ENCODE measurements around the gene SMIM8. TPM values are rescaled to one million over a fixed set of nuclear protein-coding genes. Genes with fewer than 3 reads are reported as not detected.

SMIM8 gene
- total and polyA plus RNA-seq, 4 donors = 2.3 to 6.1 (median 5.2) TPM

DNA sequence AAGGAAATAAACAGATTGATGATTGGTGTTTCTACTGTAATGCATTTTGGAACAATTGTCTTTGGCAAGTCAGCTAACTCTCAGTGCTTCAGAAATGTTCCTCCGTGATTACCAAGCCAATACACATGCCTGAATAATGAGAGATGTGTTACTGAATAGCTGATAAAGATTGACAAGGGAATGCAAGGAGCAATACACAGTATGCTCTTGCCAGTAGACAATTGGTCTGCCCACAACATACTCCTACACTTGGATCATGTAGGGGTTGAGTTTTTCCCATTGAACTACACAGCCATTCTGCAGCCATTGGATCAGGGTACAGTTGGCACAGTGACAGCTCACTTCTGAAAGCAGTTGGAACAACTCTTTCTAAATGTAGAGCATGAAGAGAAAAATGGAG lies 12.3 kb downstream of the SMIM8 start:
- TF ChIP-seq EGR1 (IDR thresholded peaks at IDR 0.05; ENCODE audit: low read depth in 2 of 2) = no peak
- no peak for TF ChIP-seq FOXA1 (IDR thresholded peaks at IDR 0.05)
- TF ChIP-seq GABPA (IDR thresholded peaks at IDR 0.05 in 1 of 2, conservative IDR thresholded peaks at IDR 0.05 in 1 of 2) = no peak
- TF ChIP-seq, protein P1, sequence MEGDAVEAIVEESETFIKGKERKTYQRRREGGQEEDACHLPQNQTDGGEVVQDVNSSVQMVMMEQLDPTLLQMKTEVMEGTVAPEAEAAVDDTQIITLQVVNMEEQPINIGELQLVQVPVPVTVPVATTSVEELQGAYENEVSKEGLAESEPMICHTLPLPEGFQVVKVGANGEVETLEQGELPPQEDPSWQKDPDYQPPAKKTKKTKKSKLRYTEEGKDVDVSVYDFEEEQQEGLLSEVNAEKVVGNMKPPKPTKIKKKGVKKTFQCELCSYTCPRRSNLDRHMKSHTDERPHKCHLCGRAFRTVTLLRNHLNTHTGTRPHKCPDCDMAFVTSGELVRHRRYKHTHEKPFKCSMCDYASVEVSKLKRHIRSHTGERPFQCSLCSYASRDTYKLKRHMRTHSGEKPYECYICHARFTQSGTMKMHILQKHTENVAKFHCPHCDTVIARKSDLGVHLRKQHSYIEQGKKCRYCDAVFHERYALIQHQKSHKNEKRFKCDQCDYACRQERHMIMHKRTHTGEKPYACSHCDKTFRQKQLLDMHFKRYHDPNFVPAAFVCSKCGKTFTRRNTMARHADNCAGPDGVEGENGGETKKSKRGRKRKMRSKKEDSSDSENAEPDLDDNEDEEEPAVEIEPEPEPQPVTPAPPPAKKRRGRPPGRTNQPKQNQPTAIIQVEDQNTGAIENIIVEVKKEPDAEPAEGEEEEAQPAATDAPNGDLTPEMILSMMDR (IDR thresholded peaks at IDR 0.05; ENCODE audit: low read depth, low read length, missing input control) = no peak
- no peak for TF ChIP-seq JUND (IDR thresholded peaks at IDR 0.05)
- TF ChIP-seq, protein P2, sequence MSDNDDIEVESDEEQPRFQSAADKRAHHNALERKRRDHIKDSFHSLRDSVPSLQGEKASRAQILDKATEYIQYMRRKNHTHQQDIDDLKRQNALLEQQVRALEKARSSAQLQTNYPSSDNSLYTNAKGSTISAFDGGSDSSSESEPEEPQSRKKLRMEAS (IDR thresholded peaks at IDR 0.05) = no peak
- no peak for TF ChIP-seq NR2F2 (IDR thresholded peaks at IDR 0.05)
- TF ChIP-seq, protein P3, sequence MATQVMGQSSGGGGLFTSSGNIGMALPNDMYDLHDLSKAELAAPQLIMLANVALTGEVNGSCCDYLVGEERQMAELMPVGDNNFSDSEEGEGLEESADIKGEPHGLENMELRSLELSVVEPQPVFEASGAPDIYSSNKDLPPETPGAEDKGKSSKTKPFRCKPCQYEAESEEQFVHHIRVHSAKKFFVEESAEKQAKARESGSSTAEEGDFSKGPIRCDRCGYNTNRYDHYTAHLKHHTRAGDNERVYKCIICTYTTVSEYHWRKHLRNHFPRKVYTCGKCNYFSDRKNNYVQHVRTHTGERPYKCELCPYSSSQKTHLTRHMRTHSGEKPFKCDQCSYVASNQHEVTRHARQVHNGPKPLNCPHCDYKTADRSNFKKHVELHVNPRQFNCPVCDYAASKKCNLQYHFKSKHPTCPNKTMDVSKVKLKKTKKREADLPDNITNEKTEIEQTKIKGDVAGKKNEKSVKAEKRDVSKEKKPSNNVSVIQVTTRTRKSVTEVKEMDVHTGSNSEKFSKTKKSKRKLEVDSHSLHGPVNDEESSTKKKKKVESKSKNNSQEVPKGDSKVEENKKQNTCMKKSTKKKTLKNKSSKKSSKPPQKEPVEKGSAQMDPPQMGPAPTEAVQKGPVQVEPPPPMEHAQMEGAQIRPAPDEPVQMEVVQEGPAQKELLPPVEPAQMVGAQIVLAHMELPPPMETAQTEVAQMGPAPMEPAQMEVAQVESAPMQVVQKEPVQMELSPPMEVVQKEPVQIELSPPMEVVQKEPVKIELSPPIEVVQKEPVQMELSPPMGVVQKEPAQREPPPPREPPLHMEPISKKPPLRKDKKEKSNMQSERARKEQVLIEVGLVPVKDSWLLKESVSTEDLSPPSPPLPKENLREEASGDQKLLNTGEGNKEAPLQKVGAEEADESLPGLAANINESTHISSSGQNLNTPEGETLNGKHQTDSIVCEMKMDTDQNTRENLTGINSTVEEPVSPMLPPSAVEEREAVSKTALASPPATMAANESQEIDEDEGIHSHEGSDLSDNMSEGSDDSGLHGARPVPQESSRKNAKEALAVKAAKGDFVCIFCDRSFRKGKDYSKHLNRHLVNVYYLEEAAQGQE (IDR thresholded peaks at IDR 0.05) = no peak
- TF ChIP-seq FOXA2 (IDR thresholded peaks at IDR 0.05) = no peak
- no peak for TF ChIP-seq HNF4A (conservative IDR thresholded peaks at IDR 0.05)
- TF ChIP-seq HNF4G (IDR thresholded peaks at IDR 0.05) = no peak
- TF ChIP-seq TAF1 (conservative IDR thresholded peaks at IDR 0.05) = no peak
- TF ChIP-seq YY1 (IDR thresholded peaks at IDR 0.05) = no peak
- Histone ChIP-seq H3K9ac (ENCODE audit: low read depth in 1 of 2, low read length in 2 of 2) (no peak overlapping the region), H3K4me1 (ENCODE audit: control insufficient read depth in 4 of 4, insufficient read depth in 4 of 4, low read length in 3 of 4) (no peaks in the 10 kb centered on the region), H3K9me3 (ENCODE audit: control insufficient read depth in 4 of 4, low read length in 3 of 4) (no peaks in the 10 kb centered on the region), H3K27me3 (ENCODE audit: control insufficient read depth in 4 of 4, insufficient read depth in 4 of 4, low read length in 3 of 4) (no peaks in the 10 kb centered on the region), H3K27ac (ENCODE audit: low read depth in 1 of 2, low read length in 2 of 2) (no peak overlapping the region), H3K36me3 (ENCODE audit: control insufficient read depth in 4 of 4, insufficient read depth in 3 of 4, low read depth in 1 of 4, low read length in 3 of 4) (peaks cover 0 to 2% (median 0%) of the 10 kb centered on the region in 4 donors), H3K4me3 (ENCODE audit: low read depth in 1 of 3, low read length in 3 of 3) (no peak overlapping the region)
- no peak for DNase-seq (ENCODE audit: low spot score)
- 91% methylated on average over 1 of the region's 1 CpG for WGBS

DNA sequence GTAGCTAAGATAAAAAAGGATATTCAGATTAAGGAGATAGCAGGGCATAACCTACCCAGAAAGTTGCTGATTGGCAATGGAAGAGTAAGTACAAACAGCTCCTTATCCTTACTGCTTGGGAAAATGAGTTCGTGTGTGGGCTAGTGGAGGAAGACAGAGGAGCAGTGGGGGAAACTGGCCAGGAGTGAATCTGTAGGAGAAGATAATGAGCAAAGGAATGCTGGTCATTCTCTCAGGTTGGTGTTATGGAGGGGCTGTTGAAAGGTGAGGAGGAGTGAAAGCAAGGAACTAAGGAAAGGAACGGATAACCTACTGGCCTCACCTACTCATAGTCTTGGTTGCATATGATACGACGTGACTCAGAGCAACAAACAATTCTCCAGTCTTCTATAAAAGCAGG lies 14.0 kb downstream of the SMIM8 start:
- no peaks in the 10 kb centered on the region for H3K9me3 ChIP-seq (ENCODE audit: control insufficient read depth in 4 of 4, low read length in 3 of 4)
- H3K36me3 ChIP-seq (ENCODE audit: control insufficient read depth in 4 of 4, insufficient read depth in 3 of 4, low read depth in 1 of 4, low read length in 3 of 4) = peaks cover 0 to 2% (median 0%) of the 10 kb centered on the region in 4 donors
- TF ChIP-seq NR2F2 (IDR thresholded peaks at IDR 0.05) (no peak), JUND (IDR thresholded peaks at IDR 0.05) (no peak), GABPA (IDR thresholded peaks at IDR 0.05 in 1 of 2, conservative IDR thresholded peaks at IDR 0.05 in 1 of 2) (no peak), RAD21 (IDR thresholded peaks at IDR 0.05) (no peak)
- TF ChIP-seq, protein P1 (IDR thresholded peaks at IDR 0.05; ENCODE audit: low read depth, low read length, missing input control) = no peak
- TF ChIP-seq, protein P4, sequence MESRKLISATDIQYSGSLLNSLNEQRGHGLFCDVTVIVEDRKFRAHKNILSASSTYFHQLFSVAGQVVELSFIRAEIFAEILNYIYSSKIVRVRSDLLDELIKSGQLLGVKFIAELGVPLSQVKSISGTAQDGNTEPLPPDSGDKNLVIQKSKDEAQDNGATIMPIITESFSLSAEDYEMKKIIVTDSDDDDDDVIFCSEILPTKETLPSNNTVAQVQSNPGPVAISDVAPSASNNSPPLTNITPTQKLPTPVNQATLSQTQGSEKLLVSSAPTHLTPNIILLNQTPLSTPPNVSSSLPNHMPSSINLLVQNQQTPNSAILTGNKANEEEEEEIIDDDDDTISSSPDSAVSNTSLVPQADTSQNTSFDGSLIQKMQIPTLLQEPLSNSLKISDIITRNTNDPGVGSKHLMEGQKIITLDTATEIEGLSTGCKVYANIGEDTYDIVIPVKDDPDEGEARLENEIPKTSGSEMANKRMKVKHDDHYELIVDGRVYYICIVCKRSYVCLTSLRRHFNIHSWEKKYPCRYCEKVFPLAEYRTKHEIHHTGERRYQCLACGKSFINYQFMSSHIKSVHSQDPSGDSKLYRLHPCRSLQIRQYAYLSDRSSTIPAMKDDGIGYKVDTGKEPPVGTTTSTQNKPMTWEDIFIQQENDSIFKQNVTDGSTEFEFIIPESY (IDR thresholded peaks at IDR 0.05) = no peak
- peaks cover 0 to 2% (median 0%) of the 10 kb centered on the region in 4 donors for H3K4me1 ChIP-seq (ENCODE audit: control insufficient read depth in 4 of 4, insufficient read depth in 4 of 4, low read length in 3 of 4)
- H3K27me3 ChIP-seq (ENCODE audit: control insufficient read depth in 4 of 4, insufficient read depth in 4 of 4, low read length in 3 of 4) = no peaks in the 10 kb centered on the region
- 95% methylated on average over 4 of the region's 4 CpGs for whole genome bisulfite sequencing
- no peak for DNase-seq (ENCODE audit: low spot score)
- H3K9ac ChIP-seq (ENCODE audit: low read depth in 1 of 2, low read length in 2 of 2) = no peak overlapping the region
- no peak overlapping the region for H3K4me3 ChIP-seq (ENCODE audit: low read depth in 1 of 3, low read length in 3 of 3)
- H3K27ac ChIP-seq (ENCODE audit: low read depth in 1 of 2, low read length in 2 of 2) = no peak overlapping the region

Measured in liver (tissue), 9 donors.